Lower leg skin (tissue), 3 donors: Measurements from ENCODE around the gene IFT122.

Source experiments
- CTCF ChIP-seq, 3 donors: fragments of 450-650 bp; IDR thresholded peaks; one replicate each; pipeline ENCODE4 v1.5.1; 2016; ENCODE audit warnings: antibody characterized with exemption in 3 of 3, mild to moderate bottlenecking in 3 of 3, moderate library complexity in 2 of 3
- POLR2A ChIP-seq, 2 donors: fragments of 450-650 bp; IDR thresholded peaks; one replicate each; pipeline ENCODE4 v1.6.1; 2016 to 2017; ENCODE audit warnings: antibody characterized with exemption in 2 of 2, mild to moderate bottlenecking in 1 of 2, moderate library complexity in 1 of 2

GRCh38 chr3:129531699-129532098 lies 91.7 kb downstream of the IFT122 start:
- TF ChIP-seq CTCF (IDR thresholded peaks at IDR 0.05) = no peak
- TF ChIP-seq POLR2A (IDR thresholded peaks at IDR 0.05) = no peak
